ENCODE measurements around the gene EFCAB14. TPM values are rescaled to one million over a fixed set of nuclear protein-coding genes. Genes with fewer than 3 reads are reported as not detected.
A peak's percentile ranks its signal among the peaks of the same experiment; 100 is the strongest.
"Not testable (repeated sequence)": the region's sequence is repeated elsewhere in the genome, so short reads cannot be mapped to it uniquely, and the experiment has no call there.

Gene EFCAB14
- total RNA-seq, 1 experiment from 2014 or later, result 50.3 TPM

DNA sequence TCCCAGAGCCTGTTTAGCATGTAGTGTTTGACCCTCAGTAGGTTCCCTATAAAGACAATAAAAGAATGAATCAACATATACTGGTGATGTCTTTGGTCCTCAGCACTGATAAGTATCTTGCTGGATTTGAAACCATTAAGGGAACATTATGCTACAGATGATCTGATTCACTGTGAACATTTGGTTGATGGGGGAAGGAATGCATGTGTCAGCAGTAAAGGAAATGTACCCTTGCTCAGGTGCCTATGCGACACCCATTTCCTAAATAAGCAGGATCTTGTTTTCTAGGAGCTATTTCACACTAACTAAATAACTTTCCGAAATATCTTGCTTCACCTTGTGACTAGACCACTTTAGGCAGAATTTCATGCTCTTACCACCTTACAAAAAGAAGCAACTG, 34.2 kb downstream of the EFCAB14 start:
- H3K4me1 ChIP-seq, result peaks cover 8% of the 10 kb centered on the region
- no peaks in the 10 kb centered on the region for H3K27me3 ChIP-seq
- H3K9me3 ChIP-seq (replicated peaks), result no peaks in the 10 kb centered on the region
- DNase-seq, result no peak
- H3K36me3 ChIP-seq, result peaks cover 68% of the 10 kb centered on the region
- H3K4me3 ChIP-seq, result no peak overlapping the region
- no peak overlapping the region for H3K27ac ChIP-seq

- Histone ChIP-seq H3K27ac (no peak overlapping the region), H3K4me3 (no peak overlapping the region), H3K4me1 (no peaks in the 10 kb centered on the region), H3K36me3 (peaks cover 59% of the 10 kb centered on the region), H3K9me3 (replicated peaks) (no peaks in the 10 kb centered on the region), H3K27me3 (no peaks in the 10 kb centered on the region)
- no peak for DNase-seq
Observed at GRCh38 chr1:46682064-46682463, 36.9 kb downstream of the EFCAB14 start.

- Histone ChIP-seq H3K4me1 (no peaks in the 10 kb centered on the region), H3K27ac (no peak overlapping the region), H3K4me3 (no peak overlapping the region), H3K9me3 (replicated peaks) (no peaks in the 10 kb centered on the region), H3K36me3 (peaks cover 56% of the 10 kb centered on the region), H3K27me3 (no peaks in the 10 kb centered on the region)
- no peak for DNase-seq
Observed at GRCh38 chr1:46681333-46682034, 37.4 kb downstream of the EFCAB14 start.

DNA sequence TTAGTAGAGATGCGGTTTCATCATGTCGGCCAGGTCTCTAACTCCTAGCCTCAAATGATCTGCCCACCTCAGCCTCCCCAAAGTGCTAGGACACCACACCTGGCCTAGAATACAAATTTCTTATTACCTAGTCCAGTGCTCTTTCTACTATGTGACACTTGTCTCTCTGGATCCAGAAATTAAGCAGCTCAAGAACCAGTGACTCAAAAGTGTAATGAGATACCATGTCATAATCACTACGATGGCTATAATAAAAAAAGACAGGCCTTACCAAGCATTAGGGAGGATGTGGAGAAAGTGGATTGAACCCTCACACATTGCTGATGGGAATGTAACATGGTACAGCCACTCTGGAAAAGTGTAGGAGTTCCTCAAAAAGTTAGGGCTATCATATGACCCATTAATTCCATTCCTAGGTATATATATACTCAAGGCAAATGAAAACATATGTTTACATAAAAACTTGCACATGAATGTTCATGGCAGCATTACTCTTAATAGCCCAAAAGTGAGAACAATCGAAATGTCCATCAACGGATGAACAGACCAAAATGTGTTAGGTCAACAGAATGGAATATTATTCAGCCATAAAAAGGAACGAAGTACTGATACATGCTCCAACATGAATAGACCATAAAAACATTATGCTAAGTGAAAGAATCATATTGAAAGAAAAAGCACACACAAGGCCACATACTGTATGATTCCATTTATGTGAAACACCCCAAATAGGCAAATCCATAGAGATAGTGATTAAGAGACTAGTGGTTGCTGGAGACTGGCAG, 38.9 kb downstream of the EFCAB14 start:
- H3K27ac ChIP-seq, result no peak overlapping the region
- peaks cover 44% of the 10 kb centered on the region for H3K36me3 ChIP-seq
- H3K27me3 ChIP-seq, result no peaks in the 10 kb centered on the region
- no peaks in the 10 kb centered on the region for H3K9me3 ChIP-seq (replicated peaks)
- H3K4me3 ChIP-seq, result no peak overlapping the region
- no peaks in the 10 kb centered on the region for H3K4me1 ChIP-seq
- DNase-seq, result no peak

DNA sequence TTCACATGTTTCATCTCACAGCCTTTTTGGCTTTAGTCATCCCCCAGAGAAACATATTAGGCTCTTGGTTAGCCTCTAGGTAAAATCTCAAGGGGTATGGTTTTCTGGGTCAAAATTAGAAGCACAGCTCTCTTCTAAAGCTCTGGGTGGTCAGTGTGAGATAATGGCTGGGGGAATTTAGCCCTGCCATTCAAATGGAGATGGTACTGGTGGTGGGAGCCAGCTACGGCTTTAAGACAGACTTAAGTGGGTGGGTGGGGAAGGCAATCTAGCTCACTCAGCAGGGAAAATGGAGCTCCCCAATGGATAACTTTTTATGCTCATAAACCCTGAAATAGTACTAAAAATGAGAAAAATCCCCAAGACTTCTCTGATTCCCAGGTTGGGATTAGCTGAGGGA, 41.6 kb downstream of the EFCAB14 start:
- Histone ChIP-seq H3K27ac (no peak overlapping the region), H3K36me3 (peaks cover 25% of the 10 kb centered on the region), H3K27me3 (no peaks in the 10 kb centered on the region), H3K4me3 (no peak overlapping the region), H3K4me1 (no peaks in the 10 kb centered on the region), H3K9me3 (replicated peaks) (no peaks in the 10 kb centered on the region)
- no peak for DNase-seq

GRCh38 chr1:46676531-46676930, 42.4 kb downstream of the EFCAB14 start:
- Histone ChIP-seq H3K36me3 (peaks cover 22% of the 10 kb centered on the region), H3K27me3 (no peaks in the 10 kb centered on the region), H3K4me3 (no peak overlapping the region)

DNA sequence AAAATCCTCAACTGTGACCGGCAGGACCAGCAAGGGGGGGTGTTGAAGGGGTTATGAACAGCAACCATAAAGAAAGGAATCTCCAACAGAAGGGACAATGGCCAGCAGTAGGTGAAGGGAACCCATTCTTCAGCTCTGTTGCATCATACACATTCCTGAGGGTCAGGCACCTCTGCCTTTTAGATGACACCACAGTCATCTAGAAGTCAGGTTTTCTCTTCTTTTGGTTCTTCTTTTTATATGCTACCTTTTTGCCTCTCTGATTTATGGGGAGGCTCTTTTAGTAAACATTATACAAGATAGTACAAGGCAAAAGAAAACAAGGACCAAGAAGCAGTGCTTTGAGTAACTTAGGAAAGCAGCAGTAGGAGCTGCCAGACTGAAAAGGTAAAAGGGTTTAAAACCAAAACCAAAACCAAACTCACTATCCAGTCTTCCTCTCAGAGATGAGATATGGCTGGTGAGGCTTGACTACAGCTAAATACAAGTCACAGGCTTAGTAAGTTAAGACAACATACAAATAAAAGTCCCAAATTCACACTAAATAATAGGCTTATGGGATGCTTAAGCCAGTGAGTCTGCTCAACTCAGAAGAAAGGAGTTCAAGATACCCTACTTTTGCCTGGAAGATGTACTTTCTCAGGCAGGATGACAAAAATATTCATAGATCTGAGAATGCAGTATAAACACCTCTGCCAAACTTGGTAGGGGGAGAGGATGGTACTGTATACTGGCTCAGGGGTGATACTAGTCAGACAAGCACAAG, 43.2 kb downstream of the EFCAB14 start:
- Histone ChIP-seq H3K4me1 (no peaks in the 10 kb centered on the region), H3K9me3 (replicated peaks) (no peaks in the 10 kb centered on the region), H3K4me3 (no peak overlapping the region), H3K36me3 (peaks cover 22% of the 10 kb centered on the region), H3K27ac (no peak overlapping the region), H3K27me3 (no peaks in the 10 kb centered on the region)
- no peak for DNase-seq

More at GRCh38 chr1:46676531-46676930, 42.4 kb downstream of the EFCAB14 start:
- no peak overlapping the region for H3K27ac ChIP-seq
- H3K9me3 ChIP-seq (replicated peaks), result no peaks in the 10 kb centered on the region
- no peak for DNase-seq
- no peaks in the 10 kb centered on the region for H3K4me1 ChIP-seq

- Histone ChIP-seq H3K36me3 (peaks cover 8% of the 10 kb centered on the region), H3K27me3 (no peaks in the 10 kb centered on the region), H3K27ac (no peak overlapping the region), H3K4me3 (no peak overlapping the region), H3K4me1 (no peaks in the 10 kb centered on the region), H3K9me3 (replicated peaks) (no peaks in the 10 kb centered on the region)
- DNase-seq, result no peak
Observed at GRCh38 chr1:46673749-46674182, 45.1 kb downstream of the EFCAB14 start.

DNA sequence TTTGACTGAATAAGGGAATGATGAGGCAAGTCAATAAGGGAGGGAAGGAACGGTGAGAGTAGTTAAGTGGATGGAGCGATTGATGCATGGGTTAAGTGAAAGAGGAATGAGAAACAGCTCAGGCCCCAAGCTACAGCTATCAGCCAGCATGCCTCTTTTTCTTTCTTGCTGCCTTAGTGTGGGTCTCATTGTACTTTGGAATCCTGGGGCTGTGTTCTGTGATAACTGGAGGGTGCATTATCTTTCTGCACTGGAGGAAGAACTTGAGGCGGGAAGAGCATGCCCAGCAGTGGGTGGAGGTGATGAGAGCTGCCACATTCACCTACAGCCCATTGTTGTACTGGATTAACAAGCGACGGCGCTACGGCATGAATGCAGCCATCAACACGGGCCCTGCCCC, 46.2 kb downstream of the EFCAB14 start:
- Histone ChIP-seq H3K4me3 (no peak overlapping the region), H3K36me3 (no peaks in the 10 kb centered on the region), H3K27me3 (no peaks in the 10 kb centered on the region), H3K27ac (no peak overlapping the region), H3K9me3 (replicated peaks) (no peaks in the 10 kb centered on the region), H3K4me1 (no peaks in the 10 kb centered on the region)
- DNase-seq, result no peak

DNA sequence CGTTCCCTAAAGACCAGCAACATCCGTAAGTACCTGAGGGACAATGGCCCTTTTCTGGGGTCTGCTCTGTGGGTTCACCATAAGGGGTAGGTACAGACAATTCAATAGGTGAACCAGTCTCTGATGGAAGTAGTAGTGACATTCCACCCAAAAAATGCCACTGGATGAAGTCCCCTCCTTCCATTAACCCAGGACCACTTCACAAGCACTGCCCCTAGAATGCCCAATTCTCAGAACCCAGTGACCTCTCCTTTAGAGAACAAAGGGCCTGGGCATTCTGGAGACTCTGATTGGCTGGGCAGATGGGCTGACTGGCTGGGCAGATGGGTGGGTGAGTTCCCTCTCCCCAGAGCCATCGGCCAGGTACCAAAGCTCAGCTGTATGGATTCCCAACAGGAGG, 47.4 kb downstream of the EFCAB14 start, which contains the start of gene TEX38:
TSS of gene TEX38 (plus strand) at position 301 of the 400 bp plus-strand sequence. CDS start at position 382, 81 bp downstream.
- Histone ChIP-seq H3K27me3 (no peaks in the 10 kb centered on the region), H3K36me3 (no peaks in the 10 kb centered on the region), H3K9me3 (replicated peaks) (no peaks in the 10 kb centered on the region), H3K27ac (no peak within 1 kb of the TSS), H3K4me1 (peaks cover 2% of the 10 kb centered on the region; the same call in 1 of the 2 replicates), H3K4me3 (no peak within 1 kb of the TSS)
- no peak for DNase-seq

- no peaks in the 10 kb centered on the region for H3K27me3 ChIP-seq
Observed at GRCh38 chr1:46670134-46670533, 48.8 kb downstream of the EFCAB14 start.

DNA sequence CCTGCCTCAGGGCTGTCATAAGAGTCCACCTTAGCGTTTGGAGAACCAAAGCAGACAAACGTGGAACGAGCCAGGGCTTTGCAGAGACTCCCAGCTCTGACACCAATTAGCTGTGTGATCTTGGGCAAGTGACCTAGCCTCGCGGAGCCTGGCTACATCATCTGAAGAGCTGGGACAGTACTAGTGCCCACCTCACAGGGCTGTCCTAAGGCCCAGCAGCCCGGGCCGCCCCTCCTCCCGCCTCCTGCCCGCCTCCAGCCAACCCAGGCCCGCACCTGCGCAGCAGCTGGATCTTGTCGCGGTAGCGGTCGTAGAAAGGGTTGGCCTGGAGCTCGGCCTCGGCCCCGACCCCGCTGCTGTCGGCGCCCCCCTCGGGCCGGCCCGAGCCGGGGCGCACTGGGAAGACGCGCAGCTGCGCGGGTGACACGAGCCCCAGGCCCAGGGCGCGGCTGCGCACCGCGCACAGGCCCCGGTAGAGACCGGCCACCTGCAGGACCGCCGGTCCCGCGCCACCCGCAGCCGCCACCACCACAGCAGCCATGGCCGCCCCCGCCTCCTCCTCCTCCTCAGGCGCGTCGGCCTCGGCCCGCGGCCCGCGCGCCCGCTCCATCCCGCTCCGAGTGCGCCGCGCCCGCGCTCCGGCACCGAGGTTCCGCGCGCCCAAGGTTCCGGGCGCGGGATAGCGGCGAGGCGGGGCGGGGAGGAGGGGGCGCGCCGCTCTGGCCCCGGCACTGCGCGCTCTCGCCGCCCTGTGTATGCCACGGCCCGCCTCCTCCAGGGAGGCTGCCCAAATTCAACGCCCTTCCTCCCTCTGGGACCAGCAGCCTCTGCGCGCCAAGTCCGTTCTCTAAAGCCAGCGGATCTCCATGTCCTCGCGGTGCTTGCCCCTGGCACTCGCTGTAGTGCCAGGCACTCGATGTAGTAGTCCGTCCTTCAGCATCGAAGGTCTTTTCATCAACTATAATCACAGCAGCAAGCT, 50.8 kb downstream of the EFCAB14 start, which contains the start of gene ATPAF1:
TSS of gene ATPAF1 (minus strand) at position 583 of the 979 bp plus-strand sequence. CDS start at position 541, 42 bp downstream.
- Histone ChIP-seq H3K27ac (no peak within 1 kb of the TSS), H3K4me1 (peaks cover 2% of the 10 kb centered on the region; the same call in 1 of the 2 replicates), H3K27me3 (no peaks in the 10 kb centered on the region), H3K4me3 (peak within 1 kb of the TSS; percentile 79), H3K9me3 (replicated peaks) (no peaks in the 10 kb centered on the region), H3K36me3 (peaks cover 12% of the 10 kb centered on the region)
- peak; percentile 73 to 77 for DNase-seq

More at GRCh38 chr1:46670134-46670533, 48.8 kb downstream of the EFCAB14 start:
- Histone ChIP-seq H3K36me3 (peaks cover 1% of the 10 kb centered on the region; the same call in 1 of the 2 replicates), H3K4me3 (no peak overlapping the region), H3K9me3 (replicated peaks) (no peaks in the 10 kb centered on the region), H3K27ac (no peak overlapping the region), H3K4me1 (peaks cover 2% of the 10 kb centered on the region; the same call in 1 of the 2 replicates)
- no peak for DNase-seq

GRCh38 chr1:46665983-46666382, 52.9 kb downstream of the EFCAB14 start:
- Histone ChIP-seq H3K9me3 (replicated peaks) (no peaks in the 10 kb centered on the region), H3K4me1 (peaks cover 2% of the 10 kb centered on the region; the same call in 1 of the 2 replicates), H3K27ac (no peak overlapping the region), H3K36me3 (peaks cover 14% of the 10 kb centered on the region), H3K4me3 (no peak overlapping the region), H3K27me3 (no peaks in the 10 kb centered on the region)
- DNase-seq, result no peak

DNA sequence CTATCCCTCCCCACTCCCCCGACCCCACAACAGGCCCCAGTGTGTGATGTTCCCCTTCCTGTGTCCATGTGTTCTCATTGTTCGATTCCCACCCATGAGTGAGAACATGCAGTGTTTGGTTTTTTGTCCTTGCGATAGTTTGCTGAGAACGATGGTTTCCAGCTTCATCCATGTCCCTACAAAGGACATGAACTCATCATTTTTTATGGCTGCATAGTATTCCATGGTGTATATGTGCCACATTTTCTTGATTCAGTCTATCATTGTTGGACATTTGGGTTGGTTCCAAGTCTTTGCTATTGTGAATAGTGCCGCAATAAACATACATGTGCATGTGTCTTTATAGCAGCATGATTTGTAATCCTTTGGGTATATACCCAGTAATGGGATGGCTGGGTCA, 56.0 kb downstream of the EFCAB14 start:
- peaks cover 17% of the 10 kb centered on the region for H3K36me3 ChIP-seq
- not testable (repeated sequence) for H3K4me3 ChIP-seq; H3K4me1 ChIP-seq; H3K27ac ChIP-seq; H3K27me3 ChIP-seq; DNase-seq; H3K9me3 ChIP-seq (replicated peaks)

Data from SJCRH30 (cell line).